HG02884 (cell line): ENCODE data around the gene MACO1.
"Not testable (repeated sequence)": the region's sequence is repeated elsewhere in the genome, so short reads cannot be mapped to it uniquely, and the experiment has no call there.

Experiments used
- ATAC-seq: cut with Tn5 transposase; IDR thresholded peaks from one replicate; pipeline ENCODE4 v1.9.1; 2021; ENCODE audit warnings: mild to moderate bottlenecking, moderate library complexity; ENCODE audit not compliant: unreplicated experiment

MACO1 gene

GRCh38 chr1:25485536-25486411 lies 55.1 kb downstream of the MACO1 start:
- ATAC-seq: no peak

- ATAC-seq: no peak
Measured at GRCh38 chr1:25486602-25487001, 55.9 kb downstream of the MACO1 start.

- ATAC-seq: no peak
Measured at GRCh38 chr1:25487628-25488027, 56.9 kb downstream of the MACO1 start.

- no peak for ATAC-seq
Measured at GRCh38 chr1:25492323-25492722, 61.6 kb downstream of the MACO1 start.

GRCh38 chr1:25494952-25495351 lies 64.3 kb downstream of the MACO1 start:
- no peak for ATAC-seq

GRCh38 chr1:25500694-25501093 lies 70.0 kb downstream of the MACO1 start:
- no peak for ATAC-seq

GRCh38 chr1:25501235-25502058 lies 70.8 kb downstream of the MACO1 start:
- ATAC-seq: no peak

GRCh38 chr1:25502957-25503356 lies 72.3 kb downstream of the MACO1 start:
- no peak for ATAC-seq

- no peak for ATAC-seq
Measured at GRCh38 chr1:25503551-25504426, 73.1 kb downstream of the MACO1 start.

- no peak for ATAC-seq
Measured at GRCh38 chr1:25504706-25505595, 74.3 kb downstream of the MACO1 start.

- no peak for ATAC-seq
Measured at GRCh38 chr1:25505656-25506385, 75.1 kb downstream of the MACO1 start.

- not testable (repeated sequence) for ATAC-seq
Measured at GRCh38 chr1:25506566-25507463, 76.1 kb downstream of the MACO1 start.

GRCh38 chr1:25513666-25514065 lies 83.0 kb downstream of the MACO1 start:
- no peak for ATAC-seq

GRCh38 chr1:25515033-25515432 lies 84.3 kb downstream of the MACO1 start:
- ATAC-seq: no peak

GRCh38 chr1:25516686-25517085 lies 86.0 kb downstream of the MACO1 start:
- ATAC-seq: no peak

GRCh38 chr1:25517476-25518394 lies 87.0 kb downstream of the MACO1 start:
- ATAC-seq: no peak

GRCh38 chr1:25519624-25520023 lies 88.9 kb downstream of the MACO1 start:
- ATAC-seq: no peak
